GM18520 (cell line): Measurements from ENCODE around the gene ABCC6.
"Not testable (repeated sequence)": the region's sequence is repeated elsewhere in the genome, so short reads cannot be mapped to it uniquely, and the experiment has no call there.

ENCODE experiments used
- ATAC-seq: cut with Tn5 transposase; IDR thresholded peaks from one replicate; pipeline ENCODE4 v1.9.1; 2021; ENCODE audit not compliant: unreplicated experiment

The ABCC6 gene

DNA sequence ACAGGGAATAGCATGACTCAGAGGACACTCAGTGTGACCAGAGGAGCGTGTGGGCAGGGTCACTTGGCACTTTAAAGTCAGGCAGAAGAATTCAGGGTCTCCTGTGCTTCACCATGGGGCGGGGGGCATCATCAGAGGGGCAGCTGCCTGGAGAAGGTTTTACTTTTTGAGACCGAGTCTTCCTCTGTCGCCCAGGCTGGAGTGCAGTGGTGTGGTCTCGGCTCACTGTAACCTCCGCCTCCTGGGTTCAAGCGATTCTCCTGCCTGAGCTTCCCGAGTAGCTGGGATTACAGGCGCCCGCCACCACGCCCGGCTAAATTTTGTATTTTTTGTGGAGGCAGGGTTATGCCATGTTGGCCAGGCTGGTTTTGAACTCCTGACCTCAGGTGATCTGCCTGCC lies 32.3 kb downstream of the ABCC6 start:
- not testable (repeated sequence) for ATAC-seq

DNA sequence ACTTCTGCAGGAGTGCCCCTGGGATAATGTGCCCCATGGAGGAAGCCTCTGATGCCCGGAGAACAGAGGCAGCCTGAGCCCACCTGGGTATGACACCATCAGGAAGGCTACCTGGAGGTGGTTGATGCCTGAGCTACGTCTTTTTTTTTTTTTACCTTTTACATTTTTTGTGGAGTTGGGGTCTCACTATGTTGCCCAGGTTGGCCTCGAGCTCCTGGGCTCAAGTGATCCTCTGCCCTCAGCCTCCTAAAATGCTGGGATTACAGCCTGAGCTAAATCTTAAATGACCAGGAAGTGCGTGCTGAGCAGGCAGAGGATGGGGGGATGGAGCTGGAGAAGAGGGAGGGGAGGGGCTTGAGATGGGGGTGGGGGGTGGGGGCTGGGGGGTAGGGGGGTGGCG lies 32.7 kb downstream of the ABCC6 start:
- ATAC-seq = no peak

DNA sequence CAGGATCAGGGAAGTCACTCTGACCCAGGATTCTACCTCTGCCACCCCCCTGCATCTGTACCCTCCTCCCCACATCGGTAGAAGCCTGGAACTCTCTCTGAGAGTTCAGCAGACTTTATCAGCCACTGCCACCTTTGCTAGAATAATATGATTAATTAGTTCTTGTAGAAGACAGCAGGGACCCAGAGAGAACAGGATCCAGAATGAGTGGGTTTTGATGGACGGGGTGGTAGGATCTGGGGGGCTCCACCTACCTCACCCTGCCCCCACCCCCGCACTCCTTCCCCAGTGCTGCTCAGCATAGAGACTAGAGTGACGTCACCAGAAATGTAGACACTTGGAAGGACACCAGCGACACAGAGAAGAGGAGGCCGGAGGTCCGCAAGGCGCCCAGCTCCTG lies 33.5 kb downstream of the ABCC6 start:
- no peak for ATAC-seq

DNA sequence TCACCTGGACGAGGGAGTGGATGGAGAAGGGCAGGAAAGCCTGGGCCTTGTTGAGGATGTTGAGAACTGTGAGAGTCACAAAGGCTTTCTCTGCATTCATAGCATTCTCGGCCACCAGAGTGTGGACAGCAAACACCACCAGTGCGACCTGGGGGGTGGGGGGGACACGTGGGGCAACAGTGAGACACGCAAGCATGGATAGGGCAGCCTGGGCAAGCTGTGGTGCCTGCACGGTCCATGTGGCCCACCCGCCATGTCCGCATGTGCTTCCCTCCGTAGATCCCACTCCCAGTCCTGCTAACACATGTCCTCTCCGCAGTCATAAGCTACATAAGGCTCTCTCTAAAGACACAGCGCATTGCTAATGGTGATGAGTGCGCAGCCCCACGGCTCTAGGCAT lies 34.5 kb downstream of the ABCC6 start:
- no peak for ATAC-seq

DNA sequence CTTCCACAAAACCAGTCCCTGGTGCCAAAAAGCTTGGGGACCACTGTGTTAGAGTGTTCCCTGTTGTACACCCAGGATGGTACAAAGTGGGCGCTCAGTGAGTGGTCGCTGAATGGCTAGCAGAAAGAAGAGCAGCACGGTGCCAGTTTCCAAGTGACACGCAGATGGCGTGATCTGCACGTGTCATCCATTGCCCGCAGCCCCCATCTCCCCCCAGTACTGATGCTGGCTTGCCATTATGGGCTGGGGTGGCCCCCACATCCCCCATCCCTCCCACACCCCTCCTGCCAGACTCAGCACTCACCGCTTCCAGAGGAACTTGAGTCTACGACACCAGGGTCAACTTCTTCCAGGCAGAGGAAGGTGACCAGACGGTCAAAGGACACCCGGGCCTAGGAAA lies 36.5 kb downstream of the ABCC6 start:
- no peak for ATAC-seq

DNA sequence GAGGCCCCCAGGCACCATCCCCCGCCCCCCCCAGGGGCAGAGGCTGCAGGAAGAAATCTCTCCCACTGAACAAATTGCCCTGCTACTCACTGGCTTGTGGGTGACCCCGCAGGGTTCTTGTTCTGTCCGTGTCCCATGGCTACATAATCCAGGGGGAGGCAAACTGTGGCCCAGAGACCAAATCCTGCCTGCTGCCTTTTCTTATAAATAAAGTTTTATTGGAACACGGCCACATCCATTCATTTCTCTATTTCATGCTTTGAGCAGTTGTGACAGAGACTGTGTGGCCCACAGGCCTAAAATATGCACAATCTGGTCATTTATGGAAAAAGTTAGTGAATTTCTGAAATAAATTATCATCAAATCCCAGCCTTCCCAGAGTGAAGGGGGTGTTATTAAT lies 38.2 kb downstream of the ABCC6 start:
- ATAC-seq = no peak

DNA sequence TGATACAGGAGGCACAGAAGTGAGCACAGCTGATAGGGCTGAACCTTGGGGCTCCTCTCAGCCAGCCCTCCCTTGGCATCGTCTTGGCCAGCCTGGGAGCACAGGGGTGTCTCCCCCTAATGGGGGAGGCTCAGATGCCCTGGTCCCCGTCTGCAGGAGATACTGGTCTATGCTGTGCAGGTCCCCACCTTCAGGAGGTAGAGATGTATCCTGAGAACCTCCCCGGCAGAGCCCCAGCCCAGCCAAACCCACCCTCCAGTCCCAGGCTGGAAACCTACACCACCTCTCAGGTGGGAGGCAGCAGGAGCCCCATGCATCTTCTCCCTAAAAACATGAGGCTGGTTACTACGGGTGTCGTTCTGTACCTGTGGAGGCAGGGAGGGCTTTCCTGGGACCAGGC lies 38.7 kb downstream of the ABCC6 start:
- ATAC-seq = no peak

DNA sequence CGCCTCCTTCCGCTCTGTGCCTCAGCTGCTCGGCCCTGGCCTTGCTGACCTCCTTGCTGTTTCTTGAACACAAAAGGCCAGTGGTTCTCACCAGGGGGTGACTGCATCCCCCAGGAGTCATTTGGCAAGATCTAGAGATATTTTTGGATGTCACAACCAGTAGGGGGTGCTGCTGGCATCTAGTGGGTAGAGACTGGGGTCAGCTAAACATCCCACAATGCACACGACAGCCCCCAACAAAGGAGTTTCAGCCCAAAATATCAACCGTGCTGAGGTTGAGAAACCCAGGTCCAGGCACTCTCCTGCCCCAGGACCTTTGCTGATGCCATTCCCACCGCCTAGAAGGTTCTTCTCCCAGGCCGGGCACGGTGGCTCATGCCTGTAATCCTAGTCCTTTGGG lies 39.7 kb downstream of the ABCC6 start:
- no peak for ATAC-seq

DNA sequence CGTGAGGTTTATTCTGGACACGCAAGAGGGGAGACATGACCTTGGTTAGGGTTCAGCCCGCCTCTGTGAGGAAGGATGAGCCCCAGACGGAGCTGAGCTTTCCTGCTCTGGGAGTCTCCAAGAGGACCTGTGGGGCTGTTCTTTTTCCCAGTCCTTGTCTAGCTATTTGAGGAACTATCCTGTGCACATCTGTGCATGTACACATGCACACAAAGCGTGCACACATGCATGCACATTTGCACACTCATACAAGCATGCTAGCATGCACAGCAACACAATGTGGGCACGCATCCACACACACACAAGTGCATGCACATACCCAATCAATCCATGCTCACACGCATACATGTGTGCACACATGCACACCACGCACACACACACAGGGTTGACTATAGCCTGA lies 40.4 kb downstream of the ABCC6 start:
- no peak for ATAC-seq

DNA sequence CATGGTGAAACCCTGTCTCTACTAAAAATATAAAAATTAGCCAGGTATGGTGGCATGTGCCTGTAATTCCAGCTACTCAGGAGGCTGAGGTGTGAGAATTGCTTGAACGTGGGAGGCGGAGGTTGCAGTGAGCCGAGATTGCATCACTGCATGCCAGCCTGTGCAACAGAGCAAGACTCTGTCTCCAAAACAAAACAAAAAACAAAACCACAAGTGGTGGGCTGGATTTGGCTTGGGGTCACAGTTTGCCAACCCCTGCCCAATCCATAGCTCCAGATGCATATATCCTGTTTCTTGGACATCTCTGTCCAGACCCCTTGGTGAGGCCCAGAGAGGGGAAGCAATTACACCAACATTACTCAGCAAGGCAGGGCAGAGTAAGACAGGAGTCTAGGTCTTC lies 41.5 kb downstream of the ABCC6 start:
- not testable (repeated sequence) for ATAC-seq

DNA sequence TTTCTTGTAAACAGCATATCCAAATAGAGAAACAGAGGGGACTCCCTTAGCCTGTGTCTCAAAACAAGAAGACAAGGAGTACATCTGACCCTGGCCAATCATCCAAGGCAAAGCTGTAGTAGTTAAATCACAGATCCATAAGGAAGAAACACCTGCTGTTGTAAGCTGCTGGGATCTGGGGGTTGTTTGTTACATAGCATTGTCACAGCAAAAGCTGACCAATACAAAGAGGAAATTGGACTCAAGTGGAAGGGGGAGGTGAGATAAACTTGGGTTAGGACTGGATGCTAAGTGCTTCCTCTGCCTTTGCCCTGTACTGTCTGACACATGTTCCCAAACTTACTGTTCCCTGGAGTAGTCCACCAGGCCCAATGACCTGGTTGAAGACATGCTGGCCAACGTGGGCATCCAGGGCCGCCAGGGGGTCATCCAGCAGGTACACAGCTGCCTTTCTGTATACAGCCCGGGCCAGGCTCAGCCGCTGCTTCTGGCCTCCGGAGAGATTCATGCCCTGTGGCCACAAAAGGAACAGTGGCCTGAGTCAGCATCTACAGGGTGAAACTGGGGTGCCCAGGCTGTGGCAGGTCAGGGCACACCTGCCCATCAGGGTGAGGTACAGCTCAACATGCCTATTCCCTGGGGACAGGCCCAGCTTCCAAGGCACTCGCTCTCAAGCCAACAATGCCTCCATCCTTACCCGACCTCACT lies 44.7 kb downstream of the ABCC6 start:
- ATAC-seq = no peak

DNA sequence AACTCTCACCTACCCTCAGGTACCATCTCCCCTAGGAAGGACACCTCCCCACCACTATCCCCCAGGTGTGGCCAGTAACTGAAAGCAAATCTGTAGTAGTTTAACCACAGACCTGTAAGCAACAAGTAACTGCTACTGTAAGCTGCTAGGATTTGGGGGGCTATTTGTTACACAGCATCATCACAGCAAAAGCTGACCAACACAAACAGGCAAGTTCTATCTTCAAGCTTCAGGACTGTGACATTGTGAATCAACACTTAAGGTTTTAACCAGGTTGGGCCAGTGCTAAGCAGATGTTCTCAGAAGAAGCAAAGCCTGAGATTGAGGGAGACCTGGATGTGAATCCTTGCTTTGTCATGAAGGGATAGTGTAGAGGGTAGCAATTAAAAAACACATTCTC lies 47.0 kb downstream of the ABCC6 start:
- ATAC-seq = no peak

DNA sequence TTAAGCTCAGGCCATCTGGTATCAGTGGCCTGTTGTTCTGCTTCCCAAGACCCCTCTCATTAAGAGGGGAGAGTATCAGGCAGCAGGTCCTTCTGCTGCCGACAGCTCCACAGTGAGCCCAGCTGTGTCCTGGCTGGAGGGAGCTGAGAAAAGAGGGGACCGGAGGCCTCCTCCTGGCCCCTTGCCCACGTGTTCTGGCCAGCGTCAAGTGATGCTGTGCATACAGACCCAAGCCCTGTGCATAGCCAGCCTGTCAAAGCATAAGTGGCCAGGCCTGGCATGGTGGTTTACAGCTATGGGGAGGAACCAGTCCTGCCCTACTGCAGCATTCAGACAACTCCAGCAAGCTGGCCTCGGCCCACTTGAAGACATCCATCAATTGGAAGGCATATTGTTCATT lies 48.0 kb downstream of the ABCC6 start:
- no peak for ATAC-seq

DNA sequence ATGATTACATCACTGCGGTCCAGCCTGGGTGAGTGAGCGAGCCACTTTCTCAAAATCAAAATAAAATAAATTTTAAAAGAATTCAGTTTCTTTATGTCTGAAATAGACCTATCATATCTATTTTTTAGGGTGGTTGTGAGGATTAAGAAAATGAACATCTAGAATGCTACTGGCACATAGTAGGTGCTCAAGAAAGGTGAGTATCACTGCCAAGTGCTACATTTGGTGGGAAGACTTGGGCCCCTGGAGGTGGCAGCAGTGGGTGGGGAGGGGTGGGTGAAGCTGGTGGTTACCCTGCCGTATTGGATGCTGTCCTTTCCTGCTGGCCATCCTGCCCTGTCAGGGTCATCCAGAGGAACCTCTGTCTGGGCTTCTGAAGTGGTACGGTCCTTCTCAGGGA lies 50.3 kb downstream of the ABCC6 start:
- no peak for ATAC-seq

DNA sequence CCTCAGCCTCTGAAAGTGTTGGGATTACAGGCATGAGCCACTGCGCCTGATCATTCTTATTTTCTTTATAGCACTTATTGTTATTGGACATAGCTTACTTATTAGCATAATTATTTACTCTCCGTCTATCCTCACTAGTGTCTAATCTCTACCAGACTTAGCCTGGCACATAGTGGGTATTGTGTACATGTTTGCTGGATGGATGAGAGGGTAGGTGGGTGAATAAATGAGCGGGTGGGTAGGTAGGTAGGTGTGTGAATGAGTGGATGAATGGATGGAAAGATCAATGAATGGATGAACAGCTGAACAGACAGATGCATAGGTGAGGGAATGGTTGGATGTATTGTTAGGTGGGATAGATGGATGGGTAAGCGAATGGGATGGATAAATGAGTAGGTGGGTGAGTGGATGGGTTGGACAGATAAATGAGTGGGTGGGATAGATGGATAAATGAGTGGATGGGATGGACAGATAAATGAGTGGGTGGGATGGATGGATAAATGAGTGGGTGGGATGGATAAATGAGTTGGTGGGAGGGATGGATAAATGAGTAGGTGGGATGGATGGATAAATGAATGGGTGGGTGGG lies 51.9 kb downstream of the ABCC6 start:
- ATAC-seq = no peak

DNA sequence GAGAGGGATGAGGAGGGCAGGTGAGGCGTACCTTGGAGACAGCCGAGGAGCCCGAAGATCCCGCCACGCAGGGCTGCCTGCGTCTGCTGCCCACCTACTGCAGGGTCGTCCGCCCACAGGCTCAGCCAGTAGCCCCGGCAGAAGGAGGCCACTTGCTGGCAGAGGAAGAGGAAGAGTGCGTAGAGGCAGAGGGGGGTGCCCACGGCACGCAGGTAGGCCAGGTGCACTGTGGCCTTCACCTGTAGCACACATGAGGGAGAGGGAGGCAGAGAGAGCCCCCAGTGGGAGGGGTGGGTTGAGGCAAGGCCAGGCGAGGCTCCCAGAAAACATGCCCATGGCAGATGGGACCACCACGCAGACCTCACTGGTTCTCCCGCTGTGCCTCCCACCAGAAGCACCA lies 53.7 kb downstream of the ABCC6 start:
- ATAC-seq = no peak

DNA sequence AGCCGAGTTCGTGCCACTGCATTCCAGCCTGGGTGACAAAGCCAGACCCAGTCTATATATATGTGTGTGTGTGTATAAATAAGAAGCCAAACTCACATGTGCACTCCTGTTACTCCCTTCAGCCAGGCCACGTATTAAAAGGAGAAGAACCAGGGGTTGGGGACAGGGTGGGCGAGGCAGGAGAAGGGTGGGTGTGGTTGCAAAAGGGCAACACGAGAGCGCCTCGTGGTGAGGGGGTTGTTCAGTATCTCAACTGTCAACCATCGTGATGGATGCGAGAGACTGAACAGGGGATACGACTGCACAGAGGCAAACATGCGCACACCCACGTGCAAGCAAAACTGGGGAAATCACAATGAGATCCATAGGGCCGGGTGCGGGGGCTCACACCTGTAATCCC lies 54.9 kb downstream of the ABCC6 start:
- no peak for ATAC-seq

DNA sequence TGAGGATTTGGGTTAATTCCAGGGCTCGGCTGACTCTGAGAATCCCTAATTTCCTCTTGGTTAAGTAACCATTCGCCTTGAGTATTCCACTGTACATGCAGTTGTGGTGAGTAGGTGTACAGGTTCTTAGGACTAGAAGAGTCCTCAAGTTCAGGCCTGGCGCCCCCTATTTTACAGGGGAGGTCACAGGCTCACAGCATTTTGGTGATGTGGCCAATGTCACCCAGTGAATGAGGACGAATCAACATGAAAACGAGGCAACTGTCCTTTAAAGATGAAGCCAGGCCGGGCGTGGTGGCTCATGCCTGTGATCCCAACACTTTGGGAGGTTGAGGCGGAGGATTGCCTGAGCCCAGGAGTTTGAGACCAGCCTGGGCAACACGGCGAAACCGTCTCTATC lies 55.4 kb downstream of the ABCC6 start:
- no peak for ATAC-seq

DNA sequence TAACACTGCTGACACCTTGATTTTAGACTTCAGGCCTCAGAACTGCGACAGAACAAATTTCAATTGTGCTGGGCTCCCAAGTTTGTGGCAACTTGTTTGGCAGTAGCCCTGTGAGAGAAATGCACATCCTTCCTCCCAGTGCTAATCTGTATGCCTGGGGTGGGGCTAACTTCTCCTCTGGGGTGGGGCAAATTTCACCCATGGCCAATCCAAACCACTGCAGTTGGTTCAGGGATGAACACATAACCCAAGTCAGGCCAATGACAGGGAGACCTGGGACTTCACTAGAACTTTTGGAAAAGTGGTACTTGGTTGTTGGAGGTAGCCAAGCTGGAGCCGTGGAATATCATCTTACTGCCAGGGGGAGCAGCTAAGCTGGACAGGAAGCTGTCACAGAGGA lies 56.3 kb downstream of the ABCC6 start:
- no peak for ATAC-seq

DNA sequence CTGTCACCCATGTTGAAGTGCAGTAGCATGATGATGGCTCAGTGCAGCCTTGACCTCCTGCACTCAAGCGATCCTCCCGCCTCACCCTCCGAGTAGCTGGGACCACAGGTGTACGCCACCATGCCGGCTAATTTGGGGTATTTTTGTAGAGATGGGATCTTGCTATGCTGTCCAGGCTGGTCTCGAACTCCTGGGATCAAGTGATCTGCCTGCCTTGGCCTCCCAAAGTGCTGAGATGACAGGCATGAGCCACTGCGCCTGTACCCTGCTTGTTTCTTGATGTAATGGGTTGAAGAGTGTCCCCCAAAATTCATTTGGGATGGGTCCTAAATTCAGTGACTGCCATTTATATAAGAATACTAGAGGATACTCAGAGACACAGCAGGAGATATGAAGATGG lies 57.2 kb downstream of the ABCC6 start:
- no peak for ATAC-seq

DNA sequence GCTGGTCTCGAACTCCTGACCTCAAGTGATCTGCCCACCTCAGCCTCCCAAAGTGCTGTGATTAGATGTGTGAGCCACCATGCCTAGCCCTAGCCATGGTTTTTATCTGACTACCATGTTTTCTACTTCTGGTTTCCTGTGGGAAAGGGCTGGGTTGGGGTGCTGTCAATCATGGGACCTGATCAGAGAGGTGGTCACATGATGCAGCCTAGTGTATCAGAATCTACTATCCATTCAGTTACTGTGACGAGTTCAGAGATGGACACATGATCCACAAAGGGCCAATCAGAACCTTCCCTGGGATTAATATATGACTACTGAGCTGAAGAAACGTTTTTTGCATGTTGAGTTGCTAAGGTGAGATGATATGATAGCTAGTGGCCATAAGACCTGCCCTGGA lies 59.1 kb downstream of the ABCC6 start:
- ATAC-seq = no peak

DNA sequence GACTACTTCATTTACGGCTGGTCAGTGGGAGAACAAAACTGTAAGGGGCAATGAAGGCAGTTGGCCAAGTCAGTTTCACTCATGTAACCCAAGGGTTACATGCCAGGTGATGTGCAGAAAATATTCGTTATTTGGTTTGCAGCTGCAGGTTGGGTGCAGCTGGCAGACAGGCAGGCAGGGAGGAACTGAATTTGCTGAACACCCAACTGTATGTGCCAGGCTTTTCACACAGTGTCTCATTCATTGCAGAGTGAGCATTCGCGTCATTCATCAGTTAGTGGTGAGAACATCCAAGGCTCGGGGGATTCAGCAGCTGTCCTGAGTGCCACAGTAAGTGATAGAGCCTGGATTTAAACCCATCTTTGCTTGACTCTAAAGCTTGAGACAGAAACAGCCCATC lies 59.7 kb downstream of the ABCC6 start:
- ATAC-seq = no peak

DNA sequence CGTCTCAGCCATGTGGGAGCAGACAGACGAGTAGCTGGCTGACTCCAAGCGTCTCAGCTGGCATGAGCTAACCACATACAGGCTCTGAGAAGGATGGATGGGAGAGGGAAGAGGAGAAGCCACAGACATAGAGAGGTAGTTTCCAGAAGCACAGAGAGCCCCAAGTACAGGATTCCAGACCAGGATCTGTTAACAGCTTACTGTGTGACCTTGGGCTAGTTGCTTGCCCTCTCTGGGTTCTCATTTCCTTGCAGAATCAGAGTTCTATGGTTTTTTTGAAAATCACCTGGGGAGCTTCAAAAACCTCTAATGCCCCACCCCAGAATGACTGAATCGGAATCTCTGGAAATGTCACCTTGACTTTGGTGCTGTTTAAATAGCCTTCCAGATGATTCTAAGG lies 60.2 kb downstream of the ABCC6 start:
- no peak for ATAC-seq
